ENCODE results near the gene ZC2HC1C.
"Not testable (repeated sequence)": the region's sequence is repeated elsewhere in the genome, so short reads cannot be mapped to it uniquely, and the experiment has no call there.

Gene ZC2HC1C

DNA sequence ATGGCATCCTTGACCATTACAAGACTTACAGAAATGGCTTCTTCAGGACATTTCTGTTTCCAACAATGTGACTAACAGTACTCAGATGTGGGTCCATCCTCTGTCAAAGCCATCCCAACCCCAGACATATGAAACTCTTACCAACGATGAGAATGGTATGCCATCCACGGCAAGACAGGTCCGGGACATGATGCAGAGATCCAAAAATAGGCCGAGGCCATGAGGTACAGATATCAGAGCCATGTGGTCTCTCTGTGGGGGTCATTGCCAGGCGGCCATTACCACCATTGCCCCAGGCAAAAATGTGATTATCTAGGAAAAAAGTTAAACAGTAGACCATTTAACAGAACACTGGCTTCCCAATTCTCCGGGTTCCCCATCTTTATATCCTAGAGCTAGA, 27.5 kb downstream of the ZC2HC1C start:
- DNase-seq: no peak

DNA sequence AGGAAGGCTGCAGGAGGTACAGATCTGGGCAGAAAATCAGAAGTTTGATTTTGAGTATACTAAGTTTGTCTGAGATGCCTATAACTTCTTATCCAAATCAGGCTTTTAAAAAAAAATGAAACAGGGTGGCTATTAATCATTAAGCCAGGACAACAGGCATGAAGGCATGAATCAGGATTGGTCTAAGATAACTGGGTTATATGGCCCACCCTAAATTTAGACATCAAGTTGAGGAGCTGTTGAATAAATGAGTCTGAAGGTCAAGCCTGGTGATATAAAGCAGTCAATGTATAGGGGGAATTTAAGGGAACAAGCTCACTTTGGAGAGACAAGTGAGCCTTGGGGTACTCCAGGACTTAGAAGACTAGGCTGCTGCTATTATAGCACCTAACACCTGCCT, 28.8 kb downstream of the ZC2HC1C start:
- DNase-seq: no peak

DNA sequence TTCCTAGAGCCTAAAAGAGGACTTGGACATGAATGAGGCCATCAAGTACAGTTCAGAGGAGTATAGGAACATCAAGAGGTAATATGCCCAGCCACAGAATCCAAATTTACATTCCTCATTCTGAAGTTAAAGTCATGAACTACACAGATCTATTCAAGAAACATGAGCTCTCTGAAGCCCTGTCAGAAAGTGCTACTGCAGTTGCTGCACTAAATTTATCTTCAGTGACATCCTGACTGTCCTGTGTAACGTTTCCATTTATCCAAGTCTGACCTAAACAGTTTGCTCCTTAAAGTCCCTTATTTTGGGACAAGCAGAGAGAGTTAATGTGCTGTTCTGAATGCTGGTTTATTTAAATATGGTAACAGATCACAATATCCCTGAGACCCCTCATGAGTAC, 29.2 kb downstream of the ZC2HC1C start:
- DNase-seq: no peak

DNA sequence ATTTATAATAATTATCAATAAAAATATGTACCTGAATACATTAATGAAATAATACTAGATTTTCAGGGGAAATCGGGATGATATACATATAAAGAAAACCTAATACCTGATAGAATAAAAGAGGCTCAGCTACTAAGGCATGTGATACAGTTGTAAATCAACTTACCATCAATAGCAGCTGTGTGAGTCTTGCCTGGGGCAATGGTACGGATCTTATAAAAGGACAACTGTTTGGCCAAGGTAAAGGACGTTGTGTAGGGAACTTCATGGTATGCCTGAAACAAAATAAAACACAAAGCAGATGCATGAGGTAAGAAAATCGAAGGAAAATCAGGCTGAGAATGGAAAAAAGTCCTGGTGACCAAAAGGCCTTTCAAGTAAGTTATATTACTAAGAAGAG, 32.0 kb downstream of the ZC2HC1C start:
- DNase-seq: no peak

DNA sequence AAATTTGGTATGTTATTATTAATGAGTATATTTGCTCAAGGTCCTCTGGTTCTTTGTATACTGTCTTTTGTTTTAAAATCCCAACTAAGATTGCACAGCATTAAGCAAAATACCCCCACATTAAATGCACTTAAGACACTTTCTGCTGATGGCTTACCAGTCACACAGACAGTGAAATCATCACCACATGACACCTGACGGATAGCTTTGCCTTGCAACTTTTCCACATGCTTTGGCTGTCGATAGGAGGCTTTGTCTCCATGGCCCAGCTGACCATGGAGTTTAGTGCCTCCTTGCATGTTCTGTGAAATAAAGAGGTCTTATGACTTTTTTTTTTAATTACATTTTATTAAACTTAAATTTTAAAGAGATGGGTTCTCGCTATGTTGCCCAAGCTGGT, 37.7 kb downstream of the ZC2HC1C start:
- DNase-seq: no peak

DNA sequence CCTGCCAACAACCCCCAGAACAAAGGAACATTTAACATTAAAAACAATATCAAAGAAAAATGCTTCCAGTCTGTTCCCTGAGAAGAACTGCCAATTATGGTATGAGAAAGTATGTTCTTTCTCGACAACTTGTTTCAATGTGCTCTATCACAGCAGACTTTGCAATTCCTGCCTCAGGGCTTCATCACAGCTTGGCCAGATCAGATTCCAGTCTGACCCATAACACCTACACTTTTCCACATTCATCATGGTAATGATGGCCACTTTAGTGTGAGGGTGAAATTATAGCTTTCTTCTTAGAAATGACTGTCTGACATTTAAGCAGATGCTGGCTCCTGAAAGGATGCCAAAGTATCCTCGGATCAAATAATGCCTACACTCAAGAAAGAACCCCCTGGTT, 40.4 kb downstream of the ZC2HC1C start:
- no peak for DNase-seq

DNA sequence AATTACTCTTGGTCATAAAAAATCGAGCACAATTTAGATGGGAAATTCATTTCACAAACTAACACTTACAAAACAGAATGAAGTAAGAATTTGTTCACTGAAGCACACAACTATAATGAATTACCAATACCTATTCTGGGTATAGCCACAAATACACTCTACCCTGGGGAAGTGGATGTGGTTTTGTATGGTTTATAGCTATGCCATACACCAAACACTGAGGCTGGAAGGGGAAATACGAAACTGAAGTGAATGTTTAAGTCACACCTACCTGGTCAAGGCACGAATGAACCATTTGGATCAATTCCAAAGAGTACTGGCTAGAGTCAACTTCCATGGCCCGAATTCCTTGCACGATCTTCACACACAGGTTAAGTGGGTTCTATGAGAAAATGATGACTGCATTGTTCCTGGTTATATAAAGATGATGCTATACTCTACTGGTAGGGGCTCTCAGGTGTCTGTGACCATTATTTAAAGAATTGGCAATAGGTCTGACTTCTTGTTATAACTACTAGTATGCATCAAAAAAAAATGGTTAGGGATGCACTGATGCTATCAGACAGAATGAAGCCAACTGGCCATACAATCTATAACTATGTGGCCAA, 44.6 kb downstream of the ZC2HC1C start:
- DNase-seq: no peak

DNA sequence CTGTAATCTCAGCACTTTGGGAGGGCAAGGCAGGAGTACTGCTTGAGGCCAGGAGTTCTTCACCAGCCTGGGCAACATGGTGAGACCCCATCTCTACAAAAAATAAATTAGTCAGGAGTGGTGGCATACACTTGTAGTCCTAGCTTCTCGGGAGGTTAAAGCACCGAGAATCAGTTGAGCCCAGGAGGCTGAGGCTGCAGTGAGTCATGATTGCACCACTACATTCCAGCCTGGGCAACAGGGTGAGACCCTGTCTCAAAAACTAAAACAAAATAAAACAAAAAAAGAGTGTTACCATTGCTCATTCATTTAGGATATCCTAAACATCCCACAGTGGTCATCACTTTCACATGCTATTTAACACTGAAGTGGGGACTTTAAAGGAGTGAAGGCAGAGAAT, 49.6 kb downstream of the ZC2HC1C start:
- DNase-seq: no peak

DNA sequence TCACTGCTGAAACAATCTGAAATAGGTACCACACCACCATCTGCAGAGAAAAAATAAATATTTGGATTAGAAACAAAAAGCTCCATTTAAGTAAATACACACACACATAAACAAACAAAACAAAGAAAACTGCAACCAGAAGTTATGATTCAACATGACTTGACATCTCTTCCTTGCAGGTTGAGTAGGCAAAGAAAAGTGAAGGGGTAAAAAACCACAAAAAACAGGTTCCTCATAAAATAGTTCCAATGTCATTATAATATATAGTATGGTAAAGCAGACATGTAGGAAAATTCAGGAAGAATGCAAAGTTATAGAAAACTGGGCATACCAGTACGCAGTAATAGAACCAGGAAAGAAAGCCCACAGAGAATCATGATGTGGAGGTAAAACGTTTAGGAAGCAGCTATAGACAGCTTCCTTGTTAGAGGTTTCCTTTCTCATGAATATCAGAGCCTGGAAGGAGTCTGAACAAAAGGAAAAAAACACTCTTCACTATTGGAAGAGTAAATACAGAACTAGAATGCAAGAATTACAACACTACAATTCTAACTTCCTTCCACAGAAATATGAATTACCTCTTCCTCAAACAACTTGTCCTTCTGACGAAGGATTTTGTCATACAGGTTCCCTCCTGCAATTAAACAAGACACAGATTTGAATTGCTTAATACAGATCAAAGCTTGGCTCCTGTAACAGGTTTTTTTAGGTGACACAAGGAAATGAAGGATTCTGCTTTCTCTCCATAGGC, 51.3 kb downstream of the ZC2HC1C start:
- DNase-seq: no peak

DNA sequence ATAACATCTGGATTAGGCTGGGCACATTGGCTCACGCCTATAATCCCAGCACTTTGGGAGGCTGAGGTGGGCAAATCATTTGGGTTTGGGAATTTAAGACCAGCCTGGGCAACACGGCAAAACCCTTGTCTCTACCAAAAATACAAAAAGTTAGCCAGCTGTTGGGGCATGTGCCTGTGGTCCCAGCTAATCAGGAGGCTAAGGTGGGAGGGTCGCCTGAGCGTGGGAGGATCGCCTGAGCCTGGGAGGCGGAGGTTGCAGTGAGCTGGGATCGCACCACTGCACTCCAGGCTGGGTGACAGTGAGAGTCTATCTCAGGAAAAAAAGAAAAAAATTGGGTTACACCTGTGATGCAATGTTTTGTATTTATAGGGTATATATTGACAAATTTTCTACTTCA, 52.1 kb downstream of the ZC2HC1C start:
- no peak for DNase-seq

DNA sequence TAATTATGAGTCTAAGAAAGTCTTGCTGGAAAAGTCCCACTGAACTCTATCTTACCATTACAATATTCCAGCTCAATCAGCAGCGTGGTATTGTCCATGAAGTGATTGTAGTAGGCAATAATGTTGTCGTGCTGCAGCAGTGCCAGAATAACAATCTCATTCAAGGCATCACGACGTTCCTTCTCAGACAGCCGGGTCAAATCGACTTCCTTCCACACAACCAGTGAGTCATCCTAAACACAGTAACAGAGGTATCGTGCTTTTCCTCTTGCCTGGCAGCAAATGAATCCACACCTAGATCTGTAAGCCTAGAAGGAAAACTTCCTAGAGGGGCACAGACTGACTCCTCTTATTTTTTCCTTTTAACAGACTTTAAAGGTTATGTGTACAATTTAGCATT, 54.5 kb downstream of the ZC2HC1C start:
- DNase-seq: no peak

DNA sequence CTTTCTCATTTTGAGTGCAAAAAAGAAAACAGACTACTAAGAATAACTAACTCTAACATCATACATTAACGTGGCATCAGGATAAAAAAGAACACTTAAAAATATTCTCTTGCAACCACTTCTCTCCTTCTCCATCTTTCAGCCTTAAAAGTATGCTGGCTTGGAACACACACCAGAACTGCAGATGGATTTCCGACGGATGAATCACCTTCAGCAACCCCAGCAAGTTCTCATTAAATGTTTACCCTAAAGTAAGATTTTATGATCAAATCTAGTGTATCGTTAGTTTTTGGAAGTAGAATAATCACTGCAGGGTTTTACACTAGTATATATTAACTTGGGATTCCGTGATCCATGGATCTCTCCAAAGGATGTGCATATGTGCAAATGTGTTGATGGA, 56.2 kb downstream of the ZC2HC1C start:
- DNase-seq: no peak

DNA sequence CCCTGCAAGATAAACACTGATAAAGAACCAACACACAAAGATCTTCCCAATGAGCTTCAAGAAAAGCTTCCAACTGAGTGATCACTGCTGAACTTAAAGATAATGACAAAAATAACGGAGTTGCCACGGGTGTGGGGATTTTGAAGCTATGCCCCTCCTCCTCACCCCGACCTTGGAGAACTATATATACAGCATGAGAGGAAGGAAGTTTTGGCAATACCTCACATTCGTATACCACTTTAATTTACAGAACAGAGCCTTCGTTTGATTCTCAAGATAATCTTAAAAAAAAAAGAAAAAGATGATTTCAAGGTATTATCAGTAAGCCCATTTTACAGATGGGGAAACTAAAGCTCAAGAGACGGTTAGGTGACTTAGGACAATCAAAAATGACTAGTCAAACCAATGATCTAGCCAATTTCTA, 56.7 kb downstream of the ZC2HC1C start:
- no peak for DNase-seq

DNA sequence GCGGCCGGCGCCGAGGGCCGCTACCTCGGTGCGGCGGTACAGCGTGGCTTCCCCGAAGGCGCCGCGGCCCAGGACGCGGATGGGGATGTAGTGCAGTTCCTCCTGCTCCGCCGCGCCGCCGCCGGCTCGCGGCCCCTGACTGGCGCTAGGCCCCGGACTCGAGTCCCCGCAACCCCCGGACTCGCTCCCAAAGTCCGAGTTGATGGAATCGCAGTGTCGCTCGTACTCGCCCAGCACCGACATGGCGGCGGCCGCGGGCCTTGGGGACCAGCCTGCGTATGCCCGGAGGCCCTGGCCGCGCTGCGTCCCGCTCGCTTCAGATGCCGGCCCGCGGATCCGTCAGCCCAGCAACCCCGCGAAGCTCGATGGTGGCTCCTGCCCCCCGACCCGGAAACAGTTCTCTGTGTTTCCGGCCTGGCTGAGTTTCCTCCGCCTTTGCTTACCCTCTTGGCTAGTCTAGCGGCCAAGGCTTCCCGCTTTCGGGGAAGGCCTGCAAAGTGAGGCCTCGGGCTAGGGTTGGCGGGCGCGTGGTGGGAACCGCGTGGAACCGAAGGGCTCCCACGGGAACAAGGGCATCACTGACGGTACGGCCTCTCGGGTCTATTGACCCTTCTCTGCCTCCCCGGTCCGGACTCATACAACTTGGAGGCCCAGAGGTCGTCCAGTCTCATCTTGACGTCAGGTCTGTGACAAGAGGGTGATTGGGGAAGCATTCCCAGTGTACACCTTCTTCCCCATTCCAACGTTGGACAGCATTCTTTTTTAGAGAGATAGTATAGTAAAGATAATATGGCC, 57.4 kb downstream of the ZC2HC1C start, which contains the start of gene NEK9:
Gene NEK9 (minus strand): TSS at position 370 of the 795 bp plus-strand sequence. CDS start 127 bp downstream, at position 243.
- peak; percentile 95 for DNase-seq

DNA sequence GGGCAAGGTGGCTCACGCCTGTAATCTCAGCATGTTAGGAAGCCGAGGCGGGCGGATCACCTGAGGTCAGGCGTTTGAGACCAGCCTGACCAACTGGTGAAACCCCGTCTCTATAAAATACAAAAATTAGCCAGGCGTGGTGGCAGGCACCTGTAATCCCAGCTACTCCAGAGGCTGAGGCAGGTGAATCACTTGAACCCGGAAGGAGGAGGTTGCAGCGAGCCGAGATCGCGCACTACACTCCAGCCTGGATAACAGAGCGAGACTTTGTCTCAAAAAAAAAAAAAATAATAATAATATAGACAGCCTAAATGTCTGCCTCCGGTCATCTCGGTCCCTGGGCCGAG, 58.0 kb downstream of the ZC2HC1C start:
- not testable (repeated sequence) for DNase-seq

DNA sequence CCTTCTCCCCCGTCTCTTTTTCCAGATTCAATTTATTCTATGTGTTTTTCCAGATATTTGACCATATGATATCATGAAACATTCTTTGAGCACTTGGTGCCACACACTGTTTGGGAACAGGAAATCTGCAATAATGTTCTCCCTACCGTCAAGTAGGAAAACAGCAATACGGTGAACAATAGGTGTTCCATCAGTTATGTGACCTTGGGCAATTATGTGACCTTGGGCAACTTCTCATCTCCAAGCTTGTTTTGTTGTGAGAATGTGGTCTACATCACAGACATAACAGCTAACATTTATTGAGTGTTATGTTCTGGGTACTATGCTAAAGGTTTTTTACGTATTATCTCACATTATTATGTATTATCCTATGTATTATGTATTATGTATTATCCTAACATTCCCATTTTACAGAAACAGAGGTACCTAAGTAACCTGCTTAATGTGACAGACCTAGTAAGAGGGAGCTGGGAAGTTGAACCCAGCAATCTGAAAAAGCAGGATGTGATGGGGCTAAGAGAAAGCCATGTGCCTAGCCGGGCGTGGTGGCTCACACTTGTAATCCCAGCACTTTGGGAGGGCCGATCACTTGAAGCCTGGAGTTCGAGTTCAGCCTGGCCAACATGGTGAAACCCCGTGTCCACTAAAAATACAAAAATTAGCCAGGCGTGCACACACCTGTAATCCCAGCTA, 58.6 kb downstream of the ZC2HC1C start:
- DNase-seq: no peak

DNA sequence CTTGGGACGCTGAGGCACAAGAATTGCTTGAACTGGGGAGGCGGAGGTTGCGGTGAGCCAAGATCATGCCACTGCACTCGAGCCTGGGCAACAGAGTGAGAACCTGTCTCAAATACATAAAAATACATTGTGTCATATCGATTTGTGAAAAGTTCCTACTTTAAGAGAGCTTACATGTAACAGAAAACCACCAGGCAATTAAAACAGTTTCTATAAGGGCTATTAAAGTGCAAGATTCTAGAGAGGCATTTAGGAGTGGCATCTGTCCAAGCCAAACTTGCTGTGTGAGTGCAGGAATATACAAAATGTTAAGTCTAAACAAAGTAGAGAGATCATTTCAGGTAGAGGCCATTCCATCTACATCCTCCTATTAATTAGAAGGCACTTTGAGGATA, 59.2 kb downstream of the ZC2HC1C start:
- no peak for DNase-seq
